HFF-Myc (cell line): Measurements from ENCODE around the gene SPAG16.

Experiments
- DNase-seq: peaks from one replicate; pipeline ENCODE4 v3.0.0-alpha.2; 2011; ENCODE audit warnings: low read depth; ENCODE audit errors: extremely low read depth
- H3K4me3 ChIP-seq: replicated peaks from 2 replicates; pipeline ENCODE4 v1.5.1; 2011; ENCODE audit warnings: low read depth, mild to moderate bottlenecking, control low read depth, low read length
- CTCF ChIP-seq: IDR thresholded peaks from 2 replicates; pipeline ENCODE4 v1.5.1; 2012; ENCODE audit warnings: mild to moderate bottlenecking, low read depth, low read length, control low read depth; ENCODE audit errors: missing control alignments

Gene SPAG16

GRCh38 chr2:214203744-214204289 lies 919.6 kb downstream of the SPAG16 start:
- no peak for TF ChIP-seq CTCF
- no peak overlapping the region for H3K4me3 ChIP-seq

GRCh38 chr2:214215107-214215506 lies 930.8 kb downstream of the SPAG16 start:
- DNase-seq, result no peak
- TF ChIP-seq CTCF, result no peak
- H3K4me3 ChIP-seq, result no peak overlapping the region

More at GRCh38 chr2:214203744-214204289, 919.6 kb downstream of the SPAG16 start:
- DNase-seq, result peak; percentile 2

- no peak for TF ChIP-seq CTCF
- H3K4me3 ChIP-seq, result no peak overlapping the region
- no peak for DNase-seq
Measured at GRCh38 chr2:214217136-214217535, 932.9 kb downstream of the SPAG16 start.

- no peak overlapping the region for H3K4me3 ChIP-seq
- TF ChIP-seq CTCF, result no peak
- peak; percentile 4 for DNase-seq
Measured at GRCh38 chr2:214217599-214217998, 933.3 kb downstream of the SPAG16 start.

DNA sequence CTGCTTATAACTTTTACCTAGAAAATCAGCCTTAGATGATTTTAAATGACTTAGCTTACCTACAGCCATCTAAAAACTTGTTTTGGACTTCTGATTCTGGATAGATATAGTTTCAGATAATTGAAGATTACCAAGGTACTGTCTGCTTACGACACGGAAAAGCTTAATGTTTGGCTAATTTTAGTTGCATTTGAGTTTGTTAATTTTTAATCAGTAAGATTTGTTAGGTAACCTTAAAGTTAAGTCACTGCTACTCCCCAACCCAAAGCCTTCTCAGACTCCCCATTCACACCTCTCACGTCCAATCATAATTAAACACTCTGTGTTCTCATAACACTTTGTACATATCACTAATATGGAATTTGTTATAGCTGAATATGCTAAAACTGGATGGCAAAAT lies 936.0 kb downstream of the SPAG16 start:
- no peak overlapping the region for H3K4me3 ChIP-seq
- no peak for DNase-seq
- no peak for TF ChIP-seq CTCF

DNA sequence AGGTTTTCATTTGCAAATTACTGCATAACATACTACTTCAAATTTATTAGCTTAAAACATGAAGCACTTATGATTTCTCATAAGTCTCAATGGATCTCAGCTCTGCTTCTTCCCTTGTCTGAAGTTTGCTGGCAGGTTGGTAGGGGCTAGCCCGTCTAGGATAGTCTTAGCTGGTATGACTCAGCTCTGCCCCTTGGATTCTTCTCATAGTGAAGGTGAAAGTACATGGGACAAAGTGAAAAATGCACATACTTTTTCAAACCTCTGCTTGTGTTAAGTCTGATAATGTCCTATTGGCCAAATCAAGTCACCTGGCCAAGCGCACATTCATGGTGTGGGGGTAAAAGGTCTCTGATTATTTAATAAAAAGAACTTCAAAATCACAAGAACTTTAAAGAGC lies 941.8 kb downstream of the SPAG16 start:
- DNase-seq, result no peak
- TF ChIP-seq CTCF, result no peak

DNA sequence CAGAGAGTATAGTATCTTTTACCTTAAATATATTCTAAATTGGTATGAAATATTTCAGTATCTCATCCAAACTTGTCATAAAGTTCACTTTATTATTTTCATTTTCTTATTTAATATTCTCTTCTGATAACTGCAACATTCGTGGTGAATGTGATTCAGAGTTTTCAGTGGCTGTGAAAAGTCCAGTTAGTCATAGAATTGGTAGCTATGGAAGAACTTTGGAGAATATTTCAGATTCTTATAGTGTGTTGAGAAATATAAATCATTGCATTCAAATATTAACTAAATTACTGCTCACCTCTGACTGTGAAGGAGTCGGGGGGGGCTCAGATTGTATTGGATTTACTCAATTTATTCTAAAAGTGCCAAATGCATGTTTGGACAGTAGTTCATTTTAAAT lies 948.0 kb downstream of the SPAG16 start:
- DNase-seq, result no peak
- TF ChIP-seq CTCF, result no peak
- no peak overlapping the region for H3K4me3 ChIP-seq

More for the DNA sequence above, 941.8 kb downstream of the SPAG16 start:
- no peak overlapping the region for H3K4me3 ChIP-seq
